ENCODE measurements around the gene NOXO1. TPM values are rescaled to one million over a fixed set of nuclear protein-coding genes. Genes with fewer than 3 reads are reported as not detected.

NOXO1 gene
- total RNA-seq, 3 donors from 2014 or later (not counting 1 experiment from before 2014, with no cell fraction given), result not detected

DNA sequence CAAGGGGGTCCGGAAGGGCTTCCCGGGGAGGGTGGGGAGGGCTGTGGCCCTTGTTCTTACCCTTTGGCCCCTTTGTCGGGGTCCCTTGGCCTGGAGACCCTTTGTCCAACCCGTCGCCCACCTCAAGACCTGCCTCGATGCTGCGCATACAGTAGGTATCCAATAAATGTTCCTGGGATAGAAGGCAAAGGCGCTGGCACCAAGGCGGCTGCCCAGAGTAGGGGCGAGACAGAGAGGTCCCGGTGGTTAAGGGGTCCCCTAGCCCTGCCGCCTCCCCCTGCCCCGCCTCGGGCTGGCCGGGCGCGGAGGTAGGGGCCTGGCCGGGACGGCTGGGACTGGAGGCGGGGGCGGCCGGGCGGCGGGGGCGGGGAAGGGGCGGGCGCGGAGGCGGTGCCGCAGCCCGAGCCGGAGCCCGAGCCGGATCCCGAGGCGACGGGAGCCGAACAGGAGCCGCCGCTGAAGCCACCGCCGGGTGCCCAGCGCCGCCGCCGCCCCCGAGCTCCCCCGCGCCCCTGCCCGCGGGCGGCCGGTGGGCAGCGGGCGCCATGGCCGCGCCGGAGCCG lies 45.3 kb upstream of the NOXO1 start, which contains the start of gene NHERF2:
Gene NHERF2, plus strand, starts transcription at position 442 of the 563 bp plus-strand sequence. Its CDS starts 104 bp downstream, at position 546.
- H3K27ac ChIP-seq (ENCODE audit: low read length), result no peak within 1 kb of the TSS
- ATAC-seq, result peak in 2 of 3 donors; percentile 22 to 28
- peak within 1 kb of the TSS in 1 of 2 donors; percentile 51 for H3K27ac Mint-ChIP-seq

DNA sequence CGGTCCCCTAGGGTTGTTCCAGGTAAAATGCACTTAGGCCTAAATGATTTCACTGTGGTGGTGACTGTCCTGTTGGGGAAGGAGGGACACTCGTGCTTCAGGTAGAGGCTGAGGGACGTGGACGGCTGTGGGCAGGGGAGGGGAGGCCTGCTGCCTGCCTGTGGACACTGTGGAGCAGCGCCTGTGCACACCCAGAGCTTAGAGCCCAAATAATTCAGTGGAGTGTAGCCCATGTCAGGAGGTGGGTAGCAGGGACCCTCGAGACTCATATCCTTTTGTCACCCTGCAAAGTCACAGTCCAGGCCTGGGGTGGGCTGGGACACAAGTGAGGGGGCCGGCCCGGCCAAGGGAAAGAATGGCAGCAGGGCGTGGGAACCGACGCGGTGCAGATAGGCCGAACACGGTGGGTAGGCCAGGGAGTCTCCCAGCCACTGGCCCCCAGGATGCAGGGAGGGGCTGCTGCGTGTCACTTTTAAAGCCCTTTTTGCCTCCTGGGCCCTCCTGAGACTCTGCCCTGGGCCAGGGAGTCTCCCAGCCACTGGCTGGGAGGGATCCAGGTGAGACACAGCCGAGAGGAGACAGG lies 44.7 kb upstream of the NOXO1 start:
- DNase-seq (no peak), ATAC-seq (no peak)
- intact Hi-C loops (cut with micrococcal nuclease), result loop anchor here (10.0 kb wide), 1 partner anchor 239 kb away; the partner anchor contains the start of gene RNPS1
- H3K27ac ChIP-seq (ENCODE audit: low read length), result no peak overlapping the region
- peaks cover 31% of the 10 kb centered on the region for H3K4me1 ChIP-seq (ENCODE audit: control insufficient read depth, insufficient read depth, low read length)
- Mint-ChIP-seq H3K4me3 (peak overlapping the region; percentile 66), H3K4me1 (peaks cover 8 to 21% of the 10 kb centered on the region in 2 donors), H3K9me3 (no peaks in the 10 kb centered on the region), H3K36me3 (no peaks in the 10 kb centered on the region), H3K27me3 (ENCODE audit: low read depth in 2 of 2) (peaks cover 0 to 13% of the 10 kb centered on the region in 2 donors), H3K27ac (peak overlapping the region in 1 of 2 donors; percentile 51)
- no peak overlapping the region for H3K4me3 ChIP-seq (ENCODE audit: low read length)
- H3K27me3 ChIP-seq (ENCODE audit: control insufficient read depth, insufficient read depth, low read length), result peaks cover 11% of the 10 kb centered on the region
- no peaks in the 10 kb centered on the region for H3K9me3 ChIP-seq (ENCODE audit: control insufficient read depth, insufficient read depth, low read length)
- TF ChIP-seq, protein P1, sequence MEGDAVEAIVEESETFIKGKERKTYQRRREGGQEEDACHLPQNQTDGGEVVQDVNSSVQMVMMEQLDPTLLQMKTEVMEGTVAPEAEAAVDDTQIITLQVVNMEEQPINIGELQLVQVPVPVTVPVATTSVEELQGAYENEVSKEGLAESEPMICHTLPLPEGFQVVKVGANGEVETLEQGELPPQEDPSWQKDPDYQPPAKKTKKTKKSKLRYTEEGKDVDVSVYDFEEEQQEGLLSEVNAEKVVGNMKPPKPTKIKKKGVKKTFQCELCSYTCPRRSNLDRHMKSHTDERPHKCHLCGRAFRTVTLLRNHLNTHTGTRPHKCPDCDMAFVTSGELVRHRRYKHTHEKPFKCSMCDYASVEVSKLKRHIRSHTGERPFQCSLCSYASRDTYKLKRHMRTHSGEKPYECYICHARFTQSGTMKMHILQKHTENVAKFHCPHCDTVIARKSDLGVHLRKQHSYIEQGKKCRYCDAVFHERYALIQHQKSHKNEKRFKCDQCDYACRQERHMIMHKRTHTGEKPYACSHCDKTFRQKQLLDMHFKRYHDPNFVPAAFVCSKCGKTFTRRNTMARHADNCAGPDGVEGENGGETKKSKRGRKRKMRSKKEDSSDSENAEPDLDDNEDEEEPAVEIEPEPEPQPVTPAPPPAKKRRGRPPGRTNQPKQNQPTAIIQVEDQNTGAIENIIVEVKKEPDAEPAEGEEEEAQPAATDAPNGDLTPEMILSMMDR (IDR thresholded peaks at IDR 0.05), result no peak
- WGBS (ENCODE audit: insufficient coverage), result 93% methylated on average over 16 of the region's 16 CpGs
- no peaks in the 10 kb centered on the region for H3K36me3 ChIP-seq (ENCODE audit: control insufficient read depth, insufficient read depth, low read length)

More for the DNA sequence above, 45.3 kb upstream of the NOXO1 start, which contains the start of gene NHERF2:
- Mint-ChIP-seq H3K36me3 (no peaks in the 10 kb centered on the region), H3K27me3 (ENCODE audit: low read depth in 2 of 2) (peaks cover 0 to 9% of the 10 kb centered on the region in 2 donors), H3K4me1 (peaks cover 8 to 21% of the 10 kb centered on the region in 2 donors), H3K9me3 (no peaks in the 10 kb centered on the region), H3K4me3 (peak within 1 kb of the TSS; percentile 78)
- TF ChIP-seq, protein P1 (IDR thresholded peaks at IDR 0.05), result no peak
- H3K4me3 ChIP-seq (ENCODE audit: low read length), result peak within 1 kb of the TSS; percentile 24
- WGBS (ENCODE audit: insufficient coverage), result 10% methylated on average over 59 of the region's 59 CpGs
- peaks cover 31% of the 10 kb centered on the region for H3K4me1 ChIP-seq (ENCODE audit: control insufficient read depth, insufficient read depth, low read length)
- intact Hi-C loops (cut with micrococcal nuclease), result loop anchor here (10.0 kb wide), 1 partner anchor 238 kb away; the partner anchor contains the start of gene RNPS1
- H3K9me3 ChIP-seq (ENCODE audit: control insufficient read depth, insufficient read depth, low read length), result no peaks in the 10 kb centered on the region
- H3K36me3 ChIP-seq (ENCODE audit: control insufficient read depth, insufficient read depth, low read length), result no peaks in the 10 kb centered on the region
- peak in 1 of 2 donors; percentile 61 for DNase-seq
- H3K27me3 ChIP-seq (ENCODE audit: control insufficient read depth, insufficient read depth, low read length), result peaks cover 10% of the 10 kb centered on the region

DNA sequence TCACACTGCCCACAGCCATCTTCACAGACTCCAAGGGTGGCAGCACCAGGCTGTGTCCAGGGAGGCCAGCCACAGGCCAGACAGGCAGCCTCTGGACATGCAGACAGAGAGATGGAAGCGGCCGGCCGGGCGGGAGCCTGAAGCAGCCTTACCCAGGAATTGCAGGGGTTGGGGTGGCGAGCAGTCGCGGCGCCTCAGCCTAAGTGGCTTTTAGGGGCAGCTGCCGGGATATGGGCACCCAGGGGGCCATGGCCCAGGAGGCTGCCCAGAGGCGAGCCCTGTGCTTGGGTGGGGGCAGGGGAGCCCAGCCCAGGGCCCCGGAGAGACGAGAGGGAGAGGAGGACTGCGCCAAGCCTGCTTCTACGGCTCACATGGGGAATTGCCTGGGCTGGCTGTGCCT lies 44.0 kb upstream of the NOXO1 start:
- Mint-ChIP-seq H3K9me3 (no peaks in the 10 kb centered on the region), H3K36me3 (no peaks in the 10 kb centered on the region), H3K27ac (no peak overlapping the region), H3K4me3 (peak overlapping the region; percentile 70), H3K4me1 (peaks cover 8 to 21% of the 10 kb centered on the region in 2 donors), H3K27me3 (ENCODE audit: low read depth in 2 of 2) (peaks cover 0 to 18% of the 10 kb centered on the region in 2 donors)
- no peak overlapping the region for H3K27ac ChIP-seq (ENCODE audit: low read length)
- no peaks in the 10 kb centered on the region for H3K9me3 ChIP-seq (ENCODE audit: control insufficient read depth, insufficient read depth, low read length)
- no peaks in the 10 kb centered on the region for H3K36me3 ChIP-seq (ENCODE audit: control insufficient read depth, insufficient read depth, low read length)
- H3K4me3 ChIP-seq (ENCODE audit: low read length), result no peak overlapping the region
- TF ChIP-seq, protein P1 (IDR thresholded peaks at IDR 0.05), result no peak
- H3K4me1 ChIP-seq (ENCODE audit: control insufficient read depth, insufficient read depth, low read length), result peaks cover 34% of the 10 kb centered on the region
- peaks cover 16% of the 10 kb centered on the region for H3K27me3 ChIP-seq (ENCODE audit: control insufficient read depth, insufficient read depth, low read length)
- 95% methylated on average over 14 of the region's 14 CpGs for WGBS (ENCODE audit: insufficient coverage)
- no peak for ATAC-seq
- intact Hi-C loops (cut with micrococcal nuclease), result loop anchor here (10.0 kb wide), 1 partner anchor 240 kb away; the partner anchor contains the start of gene RNPS1
- DNase-seq, result no peak

All from natural killer cell (primary cell).